Ascending aorta (tissue), 2 donors: Measurements from ENCODE around the gene SCMH1. TPM values are rescaled to one million over a fixed set of nuclear protein-coding genes. Genes with fewer than 3 reads are reported as not detected.
A peak's percentile ranks its signal among the peaks of the same experiment; 100 is the strongest.

Source experiments
- DNase-seq, 2 donors: peaks; one replicate each; pipeline ENCODE4 v3.0.0-alpha.2; 2019; ENCODE audit warnings: low spot score in 2 of 2
- H3K27ac ChIP-seq, 2 donors: fragments of 200-600 bp; sonication (generic); one replicate each; pipeline ENCODE4 v1.5.1; 2016 to 2017; ENCODE audit warnings: mild to moderate bottlenecking in 1 of 2
- H3K27me3 ChIP-seq: fragments of 200-600 bp; sonication (generic); one replicate; pipeline ENCODE4 v1.5.1; 2017
- H3K36me3 ChIP-seq, 2 donors: fragments of 200-600 bp; sonication (generic); one replicate each; pipeline ENCODE4 v1.5.1; 2016
- H3K4me1 ChIP-seq, 2 donors: fragments of 200-600 bp; sonication (generic); one replicate each; pipeline ENCODE4 v1.5.1; 2016 to 2017; ENCODE audit warnings: mild to moderate bottlenecking in 1 of 2
- H3K4me3 ChIP-seq, 2 donors: fragments of 200-600 bp; sonication (generic); one replicate each; pipeline ENCODE4 v1.5.1; 2016 to 2017; ENCODE audit warnings: mild to moderate bottlenecking in 1 of 2
- H3K9me3 ChIP-seq, 2 donors: fragments of 200-600 bp; sonication (generic); one replicate each; pipeline ENCODE4 v1.5.1; 2016
- CTCF ChIP-seq, 3 experiments: fragments of 200-600 bp in 2 of 3; fragments of 450-650 bp in 1 of 3; sonication (generic) in 2 of 3; IDR thresholded peaks; one replicate each; pipeline ENCODE4 v1.5.1; 2016 to 2019; ENCODE audit warnings: antibody characterized with exemption in 3 of 3, mild to moderate bottlenecking in 1 of 3, moderate library complexity in 1 of 3
- intact Hi-C: fragments of 100-400 bp; cut with DNase I; formaldehyde crosslinking; loops from one replicate; pipeline ENCODE4 v1.15.1; 2023
- total RNA-seq: library from RNA; depleted of rRNA; stranded (reverse); fragments of >200 nt; gene quantifications from one replicate; pipeline ENCODE4 v1.1.0, GENCODE V29; 2016

Gene SCMH1
- total RNA-seq, 1 donor from 2014 or later = 55.9 TPM

GRCh38 chr1:41160498-41161110 lies 81.5 kb downstream of the SCMH1 start:
- peaks cover 0 to 13% of the 10 kb centered on the region in 2 donors for H3K36me3 ChIP-seq
- H3K27ac ChIP-seq = no peak overlapping the region
- H3K27me3 ChIP-seq = no peaks in the 10 kb centered on the region
- H3K4me1 ChIP-seq = no peaks in the 10 kb centered on the region
- no peaks in the 10 kb centered on the region for H3K9me3 ChIP-seq
- intact Hi-C loops = no loop called here
- no peak for TF ChIP-seq CTCF (IDR thresholded peaks at IDR 0.05)
- DNase-seq = no peak
- H3K4me3 ChIP-seq = no peak overlapping the region

GRCh38 chr1:41158966-41159365 lies 83.1 kb downstream of the SCMH1 start:
- no peak overlapping the region for H3K4me3 ChIP-seq
- H3K36me3 ChIP-seq = peaks cover 0 to 13% of the 10 kb centered on the region in 2 donors
- H3K27ac ChIP-seq = peak overlapping the region in 1 of 2 donors; percentile 9
- TF ChIP-seq CTCF (IDR thresholded peaks at IDR 0.05) = no peak
- H3K4me1 ChIP-seq = no peaks in the 10 kb centered on the region
- DNase-seq = no peak
- H3K9me3 ChIP-seq = no peaks in the 10 kb centered on the region
- intact Hi-C loops = loop anchor here (5.0 to 10.0 kb wide), 3 partner anchors 226 to 503 kb away; no protein-coding TSS in a partner anchor
- no peaks in the 10 kb centered on the region for H3K27me3 ChIP-seq

- no peak for DNase-seq
- no peaks in the 10 kb centered on the region for H3K4me1 ChIP-seq
- no peaks in the 10 kb centered on the region for H3K9me3 ChIP-seq
- intact Hi-C loops = loop anchor here (5.0 to 10.0 kb wide), 3 partner anchors 226 to 504 kb away; no protein-coding TSS in a partner anchor
- no peak for TF ChIP-seq CTCF (IDR thresholded peaks at IDR 0.05)
- peak overlapping the region in 1 of 2 donors; percentile 9 for H3K27ac ChIP-seq
- peaks cover 0 to 13% of the 10 kb centered on the region in 2 donors for H3K36me3 ChIP-seq
- H3K27me3 ChIP-seq = no peaks in the 10 kb centered on the region
- H3K4me3 ChIP-seq = no peak overlapping the region
Measured at GRCh38 chr1:41158147-41158875, 83.8 kb downstream of the SCMH1 start.

- intact Hi-C loops = loop anchor here (5.0 to 10.0 kb wide), 3 partner anchors 230 to 507 kb away; no protein-coding TSS in a partner anchor
- H3K27ac ChIP-seq = no peak overlapping the region
- H3K4me1 ChIP-seq = peaks cover 3 to 16% of the 10 kb centered on the region in 2 donors
- no peaks in the 10 kb centered on the region for H3K27me3 ChIP-seq
- no peak overlapping the region for H3K4me3 ChIP-seq
- H3K9me3 ChIP-seq = no peaks in the 10 kb centered on the region
- no peak for DNase-seq
- H3K36me3 ChIP-seq = peaks cover 0 to 10% of the 10 kb centered on the region in 2 donors
- no peak for TF ChIP-seq CTCF (IDR thresholded peaks at IDR 0.05)
Measured at GRCh38 chr1:41155105-41155504, 87.0 kb downstream of the SCMH1 start.

GRCh38 chr1:41153750-41154274 lies 88.3 kb downstream of the SCMH1 start:
- no peak for DNase-seq
- Histone ChIP-seq H3K27ac (peak overlapping the region; percentile 78 to 79), H3K27me3 (no peaks in the 10 kb centered on the region), H3K36me3 (peaks cover 0 to 21% of the 10 kb centered on the region in 2 donors), H3K4me1 (peaks cover 3 to 16% of the 10 kb centered on the region in 2 donors), H3K4me3 (no peak overlapping the region), H3K9me3 (no peaks in the 10 kb centered on the region)
- intact Hi-C loops = loop anchor here (2.0 to 10.0 kb wide), 5 partner anchors 45 to 281 kb away; no protein-coding TSS in a partner anchor
- TF ChIP-seq CTCF (IDR thresholded peaks at IDR 0.05) = no peak
